ENCODE results near the gene CPT1C.

GRCh38 chr19:49681830-49682229 lies 9.1 kb upstream of the CPT1C start:
- no peak for TF ChIP-seq POLR2A (IDR thresholded peaks at IDR 0.05; ENCODE audit: low read length)
- TF ChIP-seq, protein P1, sequence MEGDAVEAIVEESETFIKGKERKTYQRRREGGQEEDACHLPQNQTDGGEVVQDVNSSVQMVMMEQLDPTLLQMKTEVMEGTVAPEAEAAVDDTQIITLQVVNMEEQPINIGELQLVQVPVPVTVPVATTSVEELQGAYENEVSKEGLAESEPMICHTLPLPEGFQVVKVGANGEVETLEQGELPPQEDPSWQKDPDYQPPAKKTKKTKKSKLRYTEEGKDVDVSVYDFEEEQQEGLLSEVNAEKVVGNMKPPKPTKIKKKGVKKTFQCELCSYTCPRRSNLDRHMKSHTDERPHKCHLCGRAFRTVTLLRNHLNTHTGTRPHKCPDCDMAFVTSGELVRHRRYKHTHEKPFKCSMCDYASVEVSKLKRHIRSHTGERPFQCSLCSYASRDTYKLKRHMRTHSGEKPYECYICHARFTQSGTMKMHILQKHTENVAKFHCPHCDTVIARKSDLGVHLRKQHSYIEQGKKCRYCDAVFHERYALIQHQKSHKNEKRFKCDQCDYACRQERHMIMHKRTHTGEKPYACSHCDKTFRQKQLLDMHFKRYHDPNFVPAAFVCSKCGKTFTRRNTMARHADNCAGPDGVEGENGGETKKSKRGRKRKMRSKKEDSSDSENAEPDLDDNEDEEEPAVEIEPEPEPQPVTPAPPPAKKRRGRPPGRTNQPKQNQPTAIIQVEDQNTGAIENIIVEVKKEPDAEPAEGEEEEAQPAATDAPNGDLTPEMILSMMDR (IDR thresholded peaks at IDR 0.05) = no peak
- no peak for TF ChIP-seq ESRRA (IDR thresholded peaks at IDR 0.05; ENCODE audit: borderline replicate concordance, low read length)
- TF ChIP-seq CEBPB (IDR thresholded peaks at IDR 0.05) = no peak
- TF ChIP-seq NFE2L2 (conservative IDR thresholded peaks at IDR 0.05; ENCODE audit: low read length) = no peak
- no peak for TF ChIP-seq NR3C1 (IDR thresholded peaks at IDR 0.05)
- no peak for TF ChIP-seq KDM1A (IDR thresholded peaks at IDR 0.05; ENCODE audit: low read depth)
- TF ChIP-seq GATA3 (IDR thresholded peaks at IDR 0.05; ENCODE audit: borderline replicate concordance) = no peak
- no peak for TF ChIP-seq RFX5 (IDR thresholded peaks at IDR 0.05)
- TF ChIP-seq RAD21 (conservative IDR thresholded peaks at IDR 0.05 in 1 of 2, IDR thresholded peaks at IDR 0.05 in 1 of 2) = no peak
- no peak for TF ChIP-seq HOXA7 (CRISPR knock-in tag; IDR thresholded peaks at IDR 0.05)
